A549 (cell line): ENCODE measurements around the gene ITPA. TPM values are rescaled to one million over a fixed set of nuclear protein-coding genes. Genes with fewer than 3 reads are reported as not detected.
A peak's percentile ranks its signal among the peaks of the same experiment; 100 is the strongest.
"Not testable (repeated sequence)": the region's sequence is repeated elsewhere in the genome, so short reads cannot be mapped to it uniquely, and the experiment has no call there.

ENCODE experiments used
- ATAC-seq, 2 experiments: fragments of 200-7000 bp in 1 of 2; fragments of >200 bp in 1 of 2; cut with Nextera tagmentation in 1 of 2; cut with Tn5 transposase in 1 of 2; 3 replicates each; pipeline versions ENCODE4 v1.8.0 to v1.9.1; 2018 to 2020; ENCODE audit warnings: mild to moderate bottlenecking in 1 of 2, moderate library complexity in 1 of 2
- CTCF ChIA-PET: fragments of 300-600 bp; sonication (Branson Sonifier 250); formaldehyde crosslinking; extraction: SDS; loops from one replicate; lab custom pipeline; 2021; ENCODE audit warnings: antibody characterized with exemption, inconsistent platforms; lab: Yijun Ruan, JAX
- POLR2A ChIA-PET: fragments of 350-600 bp; formaldehyde crosslinking; extraction: SDS; loops from one replicate; lab custom pipeline; 2021; ENCODE audit warnings: antibody characterized with exemption, inconsistent platforms; lab: Yijun Ruan, JAX
- DNase-seq, 2 experiments: peaks; one replicate each; pipeline versions ENCODE4 v3.0.0 to v3.0.0-alpha.2; 2011 to 2016; ENCODE audit warnings: low read depth in 1 of 2, low spot score in 1 of 2
- FAIRE-seq: peaks from 2 replicates; lab custom pipeline; 2011; peaks lifted over from hg19 to GRCh38; lab: Jason Lieb, UNC
- H3K27ac ChIP-seq, 2 experiments: fragments of >200 bp; sonication (Bioruptor Twin); formaldehyde crosslinking; 3 replicates each; pipeline ENCODE4 v1.5.1; 2016 to 2017
- H3K4me1 ChIP-seq: fragments of >200 bp; sonication (Bioruptor Twin); formaldehyde crosslinking; 3 replicates; pipeline ENCODE4 v1.6.1; 2016
- H3K4me2 ChIP-seq: fragments of >200 bp; sonication (Bioruptor Twin); formaldehyde crosslinking; 3 replicates; pipeline ENCODE4 v1.6.1; 2016
- H3K4me3 ChIP-seq: fragments of >200 bp; sonication (Bioruptor Twin); formaldehyde crosslinking; 3 replicates; pipeline ENCODE4 v1.5.1; 2016
- H3K9me3 ChIP-seq: fragments of >200 bp; sonication (Bioruptor Twin); formaldehyde crosslinking; 3 replicates; pipeline ENCODE4 v1.6.1; 2016
- CBX8 ChIP-seq: fragments of 200-600 bp; sonication (generic); IDR thresholded peaks from 2 replicates; pipeline ENCODE4 v1.6.1; 2016
- EHF ChIP-seq: fragments of 250-450 bp; sonication (Bioruptor Pico); IDR thresholded peaks from 2 replicates; pipeline ENCODE4 v1.5.0; 2020; ENCODE audit warnings: mild to moderate bottlenecking
- EHMT2 ChIP-seq: fragments of 200-600 bp; sonication (generic); IDR thresholded peaks from 2 replicates; pipeline ENCODE4 v1.6.1; 2016; ENCODE audit warnings: antibody characterized with exemption, low read depth, mild to moderate bottlenecking, moderate library complexity
- EP300 ChIP-seq, 2 experiments: fragments of >200 bp; sonication (Bioruptor Twin); formaldehyde crosslinking; IDR thresholded peaks; 2 replicates in 1 of 2; 3 replicates in 1 of 2; pipeline ENCODE4 v1.6.1; 2016 to 2017
- FOXS1 ChIP-seq: fragments of 250-450 bp; sonication (Bioruptor Pico); IDR thresholded peaks from 2 replicates; pipeline ENCODE4 v1.5.0; 2020; ENCODE audit warnings: mild to moderate bottlenecking, moderate library complexity
- HDAC2 ChIP-seq: fragments of 200-600 bp; sonication (generic); IDR thresholded peaks from 2 replicates; pipeline ENCODE4 v1.6.1; 2016
- HEYL ChIP-seq: fragments of 250-450 bp; sonication (Bioruptor Pico); IDR thresholded peaks from 2 replicates; pipeline ENCODE4 v1.8.0; 2021; ENCODE audit warnings: mild to moderate bottlenecking, moderate library complexity
- HOXB13 ChIP-seq: fragments of 250-450 bp; sonication (Bioruptor Pico); IDR thresholded peaks from 2 replicates; pipeline ENCODE4 v1.5.0; 2020; ENCODE audit warnings: low read depth, mild to moderate bottlenecking, moderate library complexity
- KDM1A ChIP-seq: fragments of 200-600 bp; sonication (generic); IDR thresholded peaks from 2 replicates; pipeline ENCODE4 v1.6.1; 2016; ENCODE audit warnings: low read depth, mild to moderate bottlenecking
- KDM5A ChIP-seq: fragments of 200-600 bp; sonication (generic); IDR thresholded peaks from 2 replicates; pipeline ENCODE4 v1.6.1; 2016; ENCODE audit warnings: antibody characterized with exemption, mild to moderate bottlenecking
- MAFK ChIP-seq: fragments of 450-650 bp; IDR thresholded peaks from 2 replicates; pipeline ENCODE4 v1.6.1; 2014; ENCODE audit not compliant: partially characterized antibody
- MAZ ChIP-seq: fragments of 150-350 bp; IDR thresholded peaks from 2 replicates; pipeline ENCODE4 v1.6.1; 2014; ENCODE audit warnings: antibody characterized with exemption, low read depth, low read length, borderline replicate concordance
- MYC ChIP-seq: IDR thresholded peaks from 2 replicates; pipeline ENCODE4 v1.6.1; 2012; ENCODE audit warnings: mild to moderate bottlenecking, inconsistent platforms, low read length, improper control_type of control experiment, borderline replicate concordance
- NPAS2 ChIP-seq: fragments of 250-450 bp; sonication (Bioruptor Pico); IDR thresholded peaks from 2 replicates; pipeline ENCODE4 v1.8.0; 2022; ENCODE audit warnings: mild to moderate bottlenecking, moderate library complexity, borderline replicate concordance
- PHF8 ChIP-seq: fragments of 200-600 bp; sonication (generic); IDR thresholded peaks from 2 replicates; pipeline ENCODE4 v1.6.1; 2016; ENCODE audit warnings: low read depth, mild to moderate bottlenecking, antibody characterized with exemption, moderate library complexity, borderline replicate concordance
- RARB ChIP-seq: fragments of 250-450 bp; sonication (Bioruptor Pico); IDR thresholded peaks from 2 replicates; pipeline ENCODE4 v1.8.0; 2021; ENCODE audit warnings: mild to moderate bottlenecking, moderate library complexity
- RCOR1 ChIP-seq: fragments of 150-350 bp; IDR thresholded peaks from 2 replicates; pipeline ENCODE4 v1.6.1; 2014; ENCODE audit warnings: antibody characterized with exemption, low read length, low read depth
- RFX5 ChIP-seq: fragments of 450-650 bp; IDR thresholded peaks from 2 replicates; pipeline ENCODE4 v1.7.1; 2014; ENCODE audit warnings: antibody characterized with exemption, mild to moderate bottlenecking, moderate library complexity
- TP53 ChIP-seq: fragments of 250-450 bp; sonication (Bioruptor Pico); IDR thresholded peaks from 2 replicates; pipeline ENCODE4 v1.5.0; 2021; ENCODE audit warnings: mild to moderate bottlenecking, moderate library complexity
- ZC3H11A ChIP-seq: fragments of 450-650 bp; IDR thresholded peaks from 2 replicates; pipeline ENCODE4 v1.6.1; 2014; ENCODE audit warnings: antibody characterized with exemption, mild to moderate bottlenecking
- ZSCAN20 ChIP-seq: fragments of 250-450 bp; sonication (Bioruptor Pico); IDR thresholded peaks from 2 replicates; pipeline ENCODE4 v1.8.0; 2022; ENCODE audit warnings: mild to moderate bottlenecking, moderate library complexity
- WGBS: methylation state at CpG from one replicate; pipeline ENCODE4 v1.1.6; 2017; ENCODE audit errors: missing lambda C conversion rate; 5-methylcytosine and 5-hydroxymethylcytosine counted together
- polyA plus RNA-seq, 4 experiments: library from polyadenylated mRNA; depleted of rRNA in 3 of 4; stranded (reverse); fragments of >200 nt; fragmentation: RNase III in 1 of 4; extraction: RNeasy Plus Mini Kit Qiagen cat#74134 plus additional on column Dnase treatment in 1 of 4; gene quantifications; 2 replicates in 3 of 4; 3 replicates in 1 of 4; pipeline ENCODE4 v1.2.3, GENCODE V29; 2011 to 2017
- TF ChIP-seq, protein P1 (sequence below): IDR thresholded peaks from 2 replicates; pipeline ENCODE4 v1.6.1; 2012
- TF ChIP-seq, protein P2 (sequence below): fragments of 250-450 bp; sonication (Bioruptor Pico); IDR thresholded peaks from 2 replicates; pipeline ENCODE4 v1.5.0; 2021; ENCODE audit warnings: mild to moderate bottlenecking, moderate library complexity, borderline replicate concordance
- TF ChIP-seq, protein P3 (sequence below): fragments of 450-650 bp; IDR thresholded peaks from 2 replicates; pipeline ENCODE4 v1.6.1; 2014; ENCODE audit warnings: antibody characterized with exemption
- TF ChIP-seq, protein P4 (sequence below): fragments of 250-450 bp; sonication (Bioruptor Pico); IDR thresholded peaks from 2 replicates; pipeline ENCODE4 v1.5.0; 2020; ENCODE audit warnings: low read depth, mild to moderate bottlenecking, moderate library complexity
- TF ChIP-seq, protein P5 (sequence below): IDR thresholded peaks from 2 replicates; pipeline ENCODE4 v1.6.1; 2012; ENCODE audit warnings: low read depth, borderline replicate concordance
- TF ChIP-seq, protein P6 (sequence below): fragments of >200 bp; sonication (Bioruptor Twin); formaldehyde crosslinking; IDR thresholded peaks from 3 replicates; pipeline ENCODE4 v1.5.1; 2016

Gene ITPA
- polyA plus RNA-seq, 2 of the 4 experiments (the other 2 are of a cell fraction): 54.0 to 106 TPM

DNA sequence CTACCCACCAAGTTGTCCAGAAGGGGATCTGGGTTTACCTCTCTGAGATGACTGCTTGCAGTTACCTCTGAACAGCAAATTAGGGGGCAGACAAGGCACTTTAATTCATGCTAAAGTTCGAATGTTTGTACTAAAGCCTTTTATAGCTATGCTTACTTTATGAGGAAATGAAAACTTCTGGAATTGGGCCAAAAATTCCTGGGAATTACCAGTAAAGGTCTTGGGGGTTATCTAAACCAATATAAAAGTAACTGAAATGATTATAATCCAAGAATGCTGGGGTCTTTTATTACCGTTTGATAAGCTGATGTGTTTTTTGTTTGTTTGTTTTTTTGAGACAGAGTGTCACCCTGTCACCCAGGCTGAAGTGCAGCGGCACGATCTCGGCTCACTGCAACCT, 28.0 kb upstream of the ITPA start:
- ChIA-PET CTCF (interaction anchor here (1.3 kb wide), 1 partner anchor 63 kb away, joined by 6 read pairs; no protein-coding TSS in a partner anchor), POLR2A (interaction anchor here (0.7 kb wide), 1 partner anchor 23 kb away, joined by 4 read pairs; the partner anchor contains the start of gene DDRGK1)
- TF ChIP-seq TP53 (CRISPR knock-in tag): no peak
- no peak for TF ChIP-seq EP300 (IDR thresholded peaks at IDR 0.05)
- no peak for TF ChIP-seq CBX8
- no peak for TF ChIP-seq RCOR1
- TF ChIP-seq, protein P1, sequence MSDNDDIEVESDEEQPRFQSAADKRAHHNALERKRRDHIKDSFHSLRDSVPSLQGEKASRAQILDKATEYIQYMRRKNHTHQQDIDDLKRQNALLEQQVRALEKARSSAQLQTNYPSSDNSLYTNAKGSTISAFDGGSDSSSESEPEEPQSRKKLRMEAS: no peak
- TF ChIP-seq, protein P2, sequence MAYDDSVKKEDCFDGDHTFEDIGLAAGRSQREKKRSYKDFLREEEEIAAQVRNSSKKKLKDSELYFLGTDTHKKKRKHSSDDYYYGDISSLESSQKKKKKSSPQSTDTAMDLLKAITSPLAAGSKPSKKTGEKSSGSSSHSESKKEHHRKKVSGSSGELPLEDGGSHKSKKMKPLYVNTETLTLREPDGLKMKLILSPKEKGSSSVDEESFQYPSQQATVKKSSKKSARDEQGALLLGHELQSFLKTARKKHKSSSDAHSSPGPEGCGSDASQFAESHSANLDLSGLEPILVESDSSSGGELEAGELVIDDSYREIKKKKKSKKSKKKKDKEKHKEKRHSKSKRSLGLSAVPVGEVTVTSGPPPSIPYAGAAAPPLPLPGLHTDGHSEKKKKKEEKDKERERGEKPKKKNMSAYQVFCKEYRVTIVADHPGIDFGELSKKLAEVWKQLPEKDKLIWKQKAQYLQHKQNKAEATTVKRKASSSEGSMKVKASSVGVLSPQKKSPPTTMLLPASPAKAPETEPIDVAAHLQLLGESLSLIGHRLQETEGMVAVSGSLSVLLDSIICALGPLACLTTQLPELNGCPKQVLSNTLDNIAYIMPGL (CRISPR knock-in tag): no peak
- no peak for TF ChIP-seq ZC3H11A
- no peak for TF ChIP-seq HDAC2
- no peak for TF ChIP-seq MAZ
- TF ChIP-seq, protein P3, sequence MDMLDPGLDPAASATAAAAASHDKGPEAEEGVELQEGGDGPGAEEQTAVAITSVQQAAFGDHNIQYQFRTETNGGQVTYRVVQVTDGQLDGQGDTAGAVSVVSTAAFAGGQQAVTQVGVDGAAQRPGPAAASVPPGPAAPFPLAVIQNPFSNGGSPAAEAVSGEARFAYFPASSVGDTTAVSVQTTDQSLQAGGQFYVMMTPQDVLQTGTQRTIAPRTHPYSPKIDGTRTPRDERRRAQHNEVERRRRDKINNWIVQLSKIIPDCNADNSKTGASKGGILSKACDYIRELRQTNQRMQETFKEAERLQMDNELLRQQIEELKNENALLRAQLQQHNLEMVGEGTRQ: no peak
- no peak for TF ChIP-seq MYC
- TF ChIP-seq KDM1A: no peak
- TF ChIP-seq HEYL (CRISPR knock-in tag): no peak
- TF ChIP-seq, protein P4, sequence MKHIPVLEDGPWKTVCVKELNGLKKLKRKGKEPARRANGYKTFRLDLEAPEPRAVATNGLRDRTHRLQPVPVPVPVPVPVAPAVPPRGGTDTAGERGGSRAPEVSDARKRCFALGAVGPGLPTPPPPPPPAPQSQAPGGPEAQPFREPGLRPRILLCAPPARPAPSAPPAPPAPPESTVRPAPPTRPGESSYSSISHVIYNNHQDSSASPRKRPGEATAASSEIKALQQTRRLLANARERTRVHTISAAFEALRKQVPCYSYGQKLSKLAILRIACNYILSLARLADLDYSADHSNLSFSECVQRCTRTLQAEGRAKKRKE (CRISPR knock-in tag): no peak
- TF ChIP-seq, protein P5, sequence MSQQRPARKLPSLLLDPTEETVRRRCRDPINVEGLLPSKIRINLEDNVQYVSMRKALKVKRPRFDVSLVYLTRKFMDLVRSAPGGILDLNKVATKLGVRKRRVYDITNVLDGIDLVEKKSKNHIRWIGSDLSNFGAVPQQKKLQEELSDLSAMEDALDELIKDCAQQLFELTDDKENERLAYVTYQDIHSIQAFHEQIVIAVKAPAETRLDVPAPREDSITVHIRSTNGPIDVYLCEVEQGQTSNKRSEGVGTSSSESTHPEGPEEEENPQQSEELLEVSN: no peak
- TF ChIP-seq MAFK: no peak
- no peak for TF ChIP-seq EHMT2
- H3K4me2 ChIP-seq: no peak overlapping the region
- WGBS: 68% methylated on average over 5 of the region's 5 CpGs
- H3K4me3 ChIP-seq: no peak overlapping the region
- no peak overlapping the region for H3K27ac ChIP-seq
- H3K4me1 ChIP-seq: no peaks in the 10 kb centered on the region
- no peak for ATAC-seq
- H3K9me3 ChIP-seq: no peaks in the 10 kb centered on the region
- no peak for DNase-seq
- FAIRE-seq: no peak

DNA sequence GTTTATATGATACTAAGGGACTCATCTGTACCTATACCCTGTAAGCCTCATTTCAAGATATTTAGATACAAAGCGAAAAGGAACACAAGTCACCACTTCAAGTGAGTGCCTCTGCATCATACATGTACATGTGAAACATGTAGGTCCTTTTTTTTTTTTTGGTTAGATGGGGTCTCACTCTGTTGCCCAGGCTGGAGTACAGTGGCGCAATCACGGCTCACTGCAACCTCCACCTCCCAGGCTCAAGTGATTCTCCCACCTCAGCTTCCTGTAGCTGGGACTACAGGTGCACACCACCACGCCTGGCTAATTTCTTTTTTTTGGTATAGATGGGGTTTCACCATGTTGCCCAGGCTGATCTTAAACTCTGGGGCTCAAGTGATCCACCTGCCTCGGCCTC, 26.9 kb upstream of the ITPA start:
- ChIA-PET POLR2A (interaction anchor here (0.7 kb wide), 1 partner anchor 203 kb away, joined by 5 read pairs; no protein-coding TSS in a partner anchor), CTCF (interaction anchor here (0.6 kb wide), 1 partner anchor 27 kb away, joined by 3 read pairs; the partner anchor contains the start of gene ITPA)
- not testable (repeated sequence) for FAIRE-seq, H3K9me3 ChIP-seq, DNase-seq, H3K4me1 ChIP-seq, H3K27ac ChIP-seq, H3K4me2 ChIP-seq, H3K4me3 ChIP-seq, ATAC-seq
- 96% methylated on average over 5 of the region's 5 CpGs for WGBS

DNA sequence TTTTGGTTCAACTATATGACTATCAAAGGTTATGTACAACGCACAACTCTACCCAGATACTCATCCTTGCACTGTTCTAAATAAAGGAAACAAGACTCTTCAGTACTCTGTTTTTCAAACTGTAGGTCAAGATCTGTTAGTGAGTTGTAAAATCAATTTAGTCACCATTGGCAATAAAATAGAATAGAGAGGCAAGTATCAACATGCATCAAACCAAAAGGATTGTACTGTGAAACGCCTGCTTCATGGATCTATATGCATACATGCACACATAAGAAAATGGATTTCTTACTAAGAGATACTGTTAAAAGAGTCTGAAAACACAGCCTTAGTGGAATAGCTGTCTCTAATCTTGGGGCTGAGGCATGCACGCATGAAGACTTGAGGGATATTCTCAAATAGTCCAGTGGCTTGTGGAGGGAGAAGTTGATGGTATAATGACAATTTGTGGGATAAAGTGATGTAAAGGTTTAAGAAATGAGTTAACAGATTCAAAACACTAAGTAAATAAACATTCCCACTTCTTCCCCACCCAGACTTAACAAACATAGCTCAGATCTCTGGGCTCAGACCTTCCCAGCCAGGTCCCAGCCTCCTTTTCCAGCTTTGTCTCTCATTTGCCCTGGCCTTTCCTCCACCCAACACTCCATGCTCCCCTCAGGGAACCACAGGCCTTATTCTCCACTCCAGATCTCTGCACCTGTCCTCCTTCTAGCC, 25.2 kb upstream of the ITPA start:
- H3K9me3 ChIP-seq: no peaks in the 10 kb centered on the region
- peak; percentile 96 for FAIRE-seq
- no peaks in the 10 kb centered on the region for H3K4me1 ChIP-seq
- peak; percentile 39 to 49; a peak in 5 of 6 replicates for ATAC-seq
- no peak for DNase-seq
- H3K4me2 ChIP-seq: no peak overlapping the region
- H3K27ac ChIP-seq: no peak overlapping the region
- CTCF ChIA-PET: interaction anchor here (0.6 to 1.7 kb wide), 5 partner anchors 8 to 493 kb away, joined by 3 to 4 read pairs (median 3); no protein-coding TSS in a partner anchor
- WGBS: 89% methylated on average over 3 of the region's 3 CpGs
- no peak overlapping the region for H3K4me3 ChIP-seq
- POLR2A ChIA-PET: interaction anchor here (0.6 kb wide), 1 partner anchor 13 kb away, joined by 3 read pairs; no protein-coding TSS in a partner anchor
- no peak for TF ChIP-seq TP53 (CRISPR knock-in tag)
- no peak for TF ChIP-seq PHF8
- no peak for TF ChIP-seq ZSCAN20 (CRISPR knock-in tag)
- TF ChIP-seq RFX5: no peak
- TF ChIP-seq, protein P6, sequence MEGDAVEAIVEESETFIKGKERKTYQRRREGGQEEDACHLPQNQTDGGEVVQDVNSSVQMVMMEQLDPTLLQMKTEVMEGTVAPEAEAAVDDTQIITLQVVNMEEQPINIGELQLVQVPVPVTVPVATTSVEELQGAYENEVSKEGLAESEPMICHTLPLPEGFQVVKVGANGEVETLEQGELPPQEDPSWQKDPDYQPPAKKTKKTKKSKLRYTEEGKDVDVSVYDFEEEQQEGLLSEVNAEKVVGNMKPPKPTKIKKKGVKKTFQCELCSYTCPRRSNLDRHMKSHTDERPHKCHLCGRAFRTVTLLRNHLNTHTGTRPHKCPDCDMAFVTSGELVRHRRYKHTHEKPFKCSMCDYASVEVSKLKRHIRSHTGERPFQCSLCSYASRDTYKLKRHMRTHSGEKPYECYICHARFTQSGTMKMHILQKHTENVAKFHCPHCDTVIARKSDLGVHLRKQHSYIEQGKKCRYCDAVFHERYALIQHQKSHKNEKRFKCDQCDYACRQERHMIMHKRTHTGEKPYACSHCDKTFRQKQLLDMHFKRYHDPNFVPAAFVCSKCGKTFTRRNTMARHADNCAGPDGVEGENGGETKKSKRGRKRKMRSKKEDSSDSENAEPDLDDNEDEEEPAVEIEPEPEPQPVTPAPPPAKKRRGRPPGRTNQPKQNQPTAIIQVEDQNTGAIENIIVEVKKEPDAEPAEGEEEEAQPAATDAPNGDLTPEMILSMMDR: no peak
- TF ChIP-seq CBX8: no peak
- no peak for TF ChIP-seq RARB (CRISPR knock-in tag)
- TF ChIP-seq NPAS2 (CRISPR knock-in tag): no peak
- TF ChIP-seq EHF (CRISPR knock-in tag): no peak
- TF ChIP-seq MYC: no peak
- no peak for TF ChIP-seq HOXB13 (CRISPR knock-in tag)
- TF ChIP-seq KDM5A: no peak
- TF ChIP-seq ZC3H11A: no peak
- no peak for TF ChIP-seq FOXS1 (CRISPR knock-in tag)
